PFSK-1 (cell line): Measurements from ENCODE around the gene SH3PXD2A.

Experiments used
- FOXP2 ChIP-seq: optimal IDR thresholded peaks from 2 replicates; pipeline ENCODE3; 2011; ENCODE audit warnings: borderline replicate concordance, control low read depth, inconsistent platforms; ENCODE audit not compliant: insufficient read depth; ENCODE audit errors: extremely low read length, extremely low read depth
- POLR2AphosphoS5 ChIP-seq: IDR thresholded peaks from 2 replicates; pipeline ENCODE4 v1.6.1; 2012; ENCODE audit warnings: low read depth, mild to moderate bottlenecking, control low read depth, low read length, moderate library complexity
- SIN3A ChIP-seq: IDR thresholded peaks from 2 replicates; pipeline ENCODE4 v1.6.1; 2012; ENCODE audit warnings: mild to moderate bottlenecking, low read length, moderate library complexity, borderline replicate concordance; ENCODE audit not compliant: insufficient read depth
- TAF1 ChIP-seq: IDR thresholded peaks from 2 replicates; pipeline ENCODE4 v1.6.1; 2012; ENCODE audit warnings: low read length, control low read depth, borderline replicate concordance; ENCODE audit not compliant: insufficient read depth
- TF ChIP-seq, protein P1 (sequence below), 2 experiments: IDR thresholded peaks; 2 replicates each; pipeline versions ENCODE4 v1.6.1 to v1.8.0; 2011 to 2012; ENCODE audit warnings: low read depth in 2 of 2, low read length in 2 of 2, control low read depth in 1 of 2, inconsistent platforms in 1 of 2, mild to moderate bottlenecking in 1 of 2, moderate library complexity in 1 of 2; ENCODE audit not compliant: insufficient read depth in 1 of 2

DNA sequence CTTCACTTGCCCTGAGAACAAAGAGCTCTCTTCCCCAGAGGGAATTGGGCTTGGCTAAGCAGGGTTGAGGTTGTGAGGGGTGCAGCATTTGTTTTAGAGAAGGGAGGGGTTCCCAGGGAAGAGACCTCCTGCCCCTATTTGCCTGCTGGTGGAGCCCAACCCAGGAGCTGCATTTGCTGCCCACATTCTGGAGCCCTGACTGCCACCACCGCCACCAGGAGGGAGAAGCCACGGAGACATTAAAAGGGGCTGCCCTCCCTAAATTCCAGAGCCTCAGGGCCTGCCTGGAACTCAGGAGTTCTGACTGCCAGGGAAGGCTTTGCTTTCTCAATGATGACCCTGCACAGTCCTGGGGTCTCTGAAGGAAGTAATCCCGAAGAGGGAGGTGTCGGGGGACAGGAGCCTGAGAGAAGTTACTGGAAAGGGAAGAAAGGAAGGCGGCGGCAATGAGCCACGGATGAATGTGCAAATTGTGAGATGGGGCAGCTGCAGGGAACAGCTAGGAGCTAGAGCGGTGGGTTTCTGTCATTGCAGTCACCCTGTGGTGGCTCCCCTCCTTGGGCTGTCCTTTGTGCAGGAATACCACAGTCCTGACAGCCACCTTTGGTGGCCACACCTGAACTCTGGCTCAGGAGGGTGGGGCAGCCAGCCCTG, 310.6 kb downstream of the SH3PXD2A start:
- TF ChIP-seq POLR2AphosphoS5 (no peak), TAF1 (no peak), SIN3A (no peak), FOXP2 (no peak)
- TF ChIP-seq, protein P1, sequence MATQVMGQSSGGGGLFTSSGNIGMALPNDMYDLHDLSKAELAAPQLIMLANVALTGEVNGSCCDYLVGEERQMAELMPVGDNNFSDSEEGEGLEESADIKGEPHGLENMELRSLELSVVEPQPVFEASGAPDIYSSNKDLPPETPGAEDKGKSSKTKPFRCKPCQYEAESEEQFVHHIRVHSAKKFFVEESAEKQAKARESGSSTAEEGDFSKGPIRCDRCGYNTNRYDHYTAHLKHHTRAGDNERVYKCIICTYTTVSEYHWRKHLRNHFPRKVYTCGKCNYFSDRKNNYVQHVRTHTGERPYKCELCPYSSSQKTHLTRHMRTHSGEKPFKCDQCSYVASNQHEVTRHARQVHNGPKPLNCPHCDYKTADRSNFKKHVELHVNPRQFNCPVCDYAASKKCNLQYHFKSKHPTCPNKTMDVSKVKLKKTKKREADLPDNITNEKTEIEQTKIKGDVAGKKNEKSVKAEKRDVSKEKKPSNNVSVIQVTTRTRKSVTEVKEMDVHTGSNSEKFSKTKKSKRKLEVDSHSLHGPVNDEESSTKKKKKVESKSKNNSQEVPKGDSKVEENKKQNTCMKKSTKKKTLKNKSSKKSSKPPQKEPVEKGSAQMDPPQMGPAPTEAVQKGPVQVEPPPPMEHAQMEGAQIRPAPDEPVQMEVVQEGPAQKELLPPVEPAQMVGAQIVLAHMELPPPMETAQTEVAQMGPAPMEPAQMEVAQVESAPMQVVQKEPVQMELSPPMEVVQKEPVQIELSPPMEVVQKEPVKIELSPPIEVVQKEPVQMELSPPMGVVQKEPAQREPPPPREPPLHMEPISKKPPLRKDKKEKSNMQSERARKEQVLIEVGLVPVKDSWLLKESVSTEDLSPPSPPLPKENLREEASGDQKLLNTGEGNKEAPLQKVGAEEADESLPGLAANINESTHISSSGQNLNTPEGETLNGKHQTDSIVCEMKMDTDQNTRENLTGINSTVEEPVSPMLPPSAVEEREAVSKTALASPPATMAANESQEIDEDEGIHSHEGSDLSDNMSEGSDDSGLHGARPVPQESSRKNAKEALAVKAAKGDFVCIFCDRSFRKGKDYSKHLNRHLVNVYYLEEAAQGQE (IDR thresholded peaks at IDR 0.05; ENCODE audit: insufficient read depth in 1 of 2, low read depth in 2 of 2, low read length in 2 of 2): no peak
